Measurements from ENCODE around the gene CADM3. TPM values are rescaled to one million over a fixed set of nuclear protein-coding genes. Genes with fewer than 3 reads are reported as not detected.

CADM3 gene
- total RNA-seq, 2 experiments from 2014 or later: not detected

DNA sequence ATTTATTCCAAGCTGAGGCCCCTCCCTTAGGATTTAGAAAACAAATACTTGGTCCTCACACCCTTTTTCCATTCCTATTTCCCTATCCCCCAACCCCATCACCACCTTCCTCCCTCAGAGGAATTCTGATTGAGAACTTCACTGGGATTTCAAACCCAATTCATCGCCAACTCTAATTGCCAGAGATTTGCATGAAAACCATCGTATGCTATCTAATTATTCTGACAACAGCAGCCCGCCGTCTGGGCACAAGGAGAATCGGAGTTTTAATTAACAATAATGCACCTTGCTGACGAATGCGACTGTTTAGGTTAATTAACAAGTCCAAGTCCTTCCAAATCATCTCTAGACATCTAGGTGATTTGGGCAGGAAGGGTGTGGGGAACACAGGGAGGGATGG is 37.6 kb downstream of the CADM3 start:
- H2AFZ ChIP-seq (ENCODE audit: low read length): no peak overlapping the region
- no peaks in the 10 kb centered on the region for H3K36me3 ChIP-seq (ENCODE audit: insufficient read depth, low read length)
- H3K4me3 ChIP-seq (ENCODE audit: low read depth, low read length, poor library complexity, severe bottlenecking): no peak overlapping the region
- H3K9me3 ChIP-seq (ENCODE audit: low read length): no peaks in the 10 kb centered on the region
- intact Hi-C loops (cut with micrococcal nuclease; ENCODE audit: unreplicated experiment): no loop called here
- H3K4me1 ChIP-seq (ENCODE audit: insufficient read depth, low read length, poor library complexity, severe bottlenecking): no peaks in the 10 kb centered on the region
- POLR2A ChIA-PET: no interaction called here
- DNase-seq (ENCODE audit: low spot score): no peak
- H4K20me1 ChIP-seq (ENCODE audit: insufficient read depth, low read length): no peaks in the 10 kb centered on the region
- no peak for TF ChIP-seq EZH2phosphoT487 (IDR thresholded peaks at IDR 0.05; ENCODE audit: borderline replicate concordance, low read depth, low read length)
- TF ChIP-seq, protein P1, sequence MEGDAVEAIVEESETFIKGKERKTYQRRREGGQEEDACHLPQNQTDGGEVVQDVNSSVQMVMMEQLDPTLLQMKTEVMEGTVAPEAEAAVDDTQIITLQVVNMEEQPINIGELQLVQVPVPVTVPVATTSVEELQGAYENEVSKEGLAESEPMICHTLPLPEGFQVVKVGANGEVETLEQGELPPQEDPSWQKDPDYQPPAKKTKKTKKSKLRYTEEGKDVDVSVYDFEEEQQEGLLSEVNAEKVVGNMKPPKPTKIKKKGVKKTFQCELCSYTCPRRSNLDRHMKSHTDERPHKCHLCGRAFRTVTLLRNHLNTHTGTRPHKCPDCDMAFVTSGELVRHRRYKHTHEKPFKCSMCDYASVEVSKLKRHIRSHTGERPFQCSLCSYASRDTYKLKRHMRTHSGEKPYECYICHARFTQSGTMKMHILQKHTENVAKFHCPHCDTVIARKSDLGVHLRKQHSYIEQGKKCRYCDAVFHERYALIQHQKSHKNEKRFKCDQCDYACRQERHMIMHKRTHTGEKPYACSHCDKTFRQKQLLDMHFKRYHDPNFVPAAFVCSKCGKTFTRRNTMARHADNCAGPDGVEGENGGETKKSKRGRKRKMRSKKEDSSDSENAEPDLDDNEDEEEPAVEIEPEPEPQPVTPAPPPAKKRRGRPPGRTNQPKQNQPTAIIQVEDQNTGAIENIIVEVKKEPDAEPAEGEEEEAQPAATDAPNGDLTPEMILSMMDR (conservative IDR thresholded peaks at IDR 0.05; ENCODE audit: low read length): no peak
- no peaks in the 10 kb centered on the region for H3K79me2 ChIP-seq (ENCODE audit: insufficient read depth, low read depth, low read length)
- no peak overlapping the region for H3K27ac ChIP-seq (ENCODE audit: low read depth, low read length, poor library complexity, severe bottlenecking)
- BruUV-seq (replicated peaks): no TSS peak
- no peak overlapping the region for H3K4me2 ChIP-seq (ENCODE audit: low read length)
- H3K9me2 ChIP-seq (ENCODE audit: insufficient read depth, low read length): no peaks in the 10 kb centered on the region
- CTCF ChIA-PET (ENCODE audit: unreplicated experiment): no interaction called here

DNA sequence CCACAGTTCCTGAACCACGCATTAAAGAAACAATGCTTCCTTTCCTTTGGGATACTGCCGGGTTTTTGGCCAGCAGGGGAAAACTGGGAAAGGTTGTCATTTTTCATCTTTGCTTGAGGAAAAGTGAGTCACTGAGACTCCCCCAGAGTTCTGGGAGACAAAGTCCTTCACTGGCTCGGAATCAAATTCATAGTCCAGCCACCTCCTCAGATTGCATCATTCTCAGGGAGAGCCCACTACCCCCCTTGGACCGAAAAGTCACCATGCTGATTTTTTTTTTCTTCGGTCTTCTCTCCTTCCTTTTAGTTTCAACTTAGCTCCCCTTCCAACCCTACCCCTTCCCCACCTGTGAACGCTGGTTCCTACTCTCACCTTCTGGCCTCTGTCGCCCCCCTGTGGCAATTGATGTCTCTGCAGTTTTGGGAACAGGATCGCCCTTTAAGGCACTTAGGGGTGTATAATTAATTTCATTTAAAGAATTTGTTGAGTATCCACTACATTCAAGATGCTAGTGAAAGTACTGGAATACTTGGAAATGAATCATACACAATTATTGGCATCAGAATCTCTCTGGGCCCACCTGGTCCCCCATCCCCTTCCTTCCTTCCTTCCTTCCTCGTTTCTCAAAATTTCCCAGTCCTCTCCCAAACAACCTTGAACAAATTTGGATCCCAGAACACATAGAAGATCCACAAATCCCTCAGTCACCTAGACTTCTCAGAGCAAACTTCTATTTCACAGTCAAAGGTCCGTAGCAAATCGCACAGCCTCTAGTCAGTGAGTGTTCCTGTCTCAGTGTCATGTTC is 40.1 kb downstream of the CADM3 start:
- intact Hi-C loops (cut with micrococcal nuclease; ENCODE audit: unreplicated experiment): loop anchor here (1.0 to 2.0 kb wide), 2 partner anchors 50 to 79 kb away; no protein-coding TSS in a partner anchor
- Histone ChIP-seq H3K27ac (ENCODE audit: low read depth, low read length, poor library complexity, severe bottlenecking) (no peak overlapping the region), H3K4me3 (ENCODE audit: low read depth, low read length, poor library complexity, severe bottlenecking) (no peak overlapping the region), H3K79me2 (ENCODE audit: insufficient read depth, low read depth, low read length) (no peaks in the 10 kb centered on the region), H3K4me2 (ENCODE audit: low read length) (no peak overlapping the region), H2AFZ (ENCODE audit: low read length) (no peak overlapping the region), H3K36me3 (ENCODE audit: insufficient read depth, low read length) (no peaks in the 10 kb centered on the region), H3K4me1 (ENCODE audit: insufficient read depth, low read length, poor library complexity, severe bottlenecking) (no peaks in the 10 kb centered on the region), H3K9me3 (ENCODE audit: low read length) (no peaks in the 10 kb centered on the region), H4K20me1 (ENCODE audit: insufficient read depth, low read length) (no peaks in the 10 kb centered on the region), H3K9me2 (ENCODE audit: insufficient read depth, low read length) (no peaks in the 10 kb centered on the region)
- no TSS peak for BruUV-seq (replicated peaks)
- CTCF ChIA-PET (ENCODE audit: unreplicated experiment): no interaction called here
- POLR2A ChIA-PET: no interaction called here
- no peak for TF ChIP-seq EZH2phosphoT487 (IDR thresholded peaks at IDR 0.05; ENCODE audit: borderline replicate concordance, low read depth, low read length)
- TF ChIP-seq, protein P1 (conservative IDR thresholded peaks at IDR 0.05; ENCODE audit: low read length): peak; percentile 98
- peak; percentile 45 for DNase-seq (ENCODE audit: low spot score)

DNA sequence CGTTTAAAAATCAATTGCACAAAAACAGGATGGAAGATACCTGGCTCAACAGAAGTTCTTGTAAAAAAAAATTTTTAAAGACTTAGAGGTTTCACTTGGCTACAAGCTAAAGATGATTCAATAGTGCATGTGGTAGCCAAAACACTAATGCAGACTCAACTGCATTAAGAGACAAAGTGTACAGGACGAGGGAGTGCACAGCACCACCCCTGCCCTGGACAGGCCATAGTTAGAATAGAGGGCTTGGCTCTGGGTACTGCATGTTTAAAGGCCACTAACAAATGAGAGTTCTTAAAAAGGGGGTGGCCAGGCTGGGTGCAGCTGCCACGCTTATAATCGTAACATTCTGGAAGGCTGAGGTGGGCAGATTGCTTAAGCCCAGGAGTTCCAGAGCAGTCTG is 41.2 kb downstream of the CADM3 start:
- no peak for DNase-seq (ENCODE audit: low spot score)
- Histone ChIP-seq H3K4me1 (ENCODE audit: insufficient read depth, low read length, poor library complexity, severe bottlenecking) (no peaks in the 10 kb centered on the region), H4K20me1 (ENCODE audit: insufficient read depth, low read length) (no peaks in the 10 kb centered on the region), H3K9me3 (ENCODE audit: low read length) (no peaks in the 10 kb centered on the region), H3K4me2 (ENCODE audit: low read length) (no peak overlapping the region), H3K27ac (ENCODE audit: low read depth, low read length, poor library complexity, severe bottlenecking) (no peak overlapping the region), H3K36me3 (ENCODE audit: insufficient read depth, low read length) (no peaks in the 10 kb centered on the region), H2AFZ (ENCODE audit: low read length) (no peak overlapping the region), H3K4me3 (ENCODE audit: low read depth, low read length, poor library complexity, severe bottlenecking) (no peak overlapping the region), H3K79me2 (ENCODE audit: insufficient read depth, low read depth, low read length) (no peaks in the 10 kb centered on the region), H3K9me2 (ENCODE audit: insufficient read depth, low read length) (no peaks in the 10 kb centered on the region)
- CTCF ChIA-PET (ENCODE audit: unreplicated experiment): no interaction called here
- POLR2A ChIA-PET: interaction anchor here (0.6 kb wide), 1 partner anchor 16 kb away, joined by 3 read pairs; no protein-coding TSS in a partner anchor
- intact Hi-C loops (cut with micrococcal nuclease; ENCODE audit: unreplicated experiment): no loop called here
- BruUV-seq (replicated peaks): no TSS peak
- TF ChIP-seq, protein P1 (conservative IDR thresholded peaks at IDR 0.05; ENCODE audit: low read length): no peak
- no peak for TF ChIP-seq EZH2phosphoT487 (IDR thresholded peaks at IDR 0.05; ENCODE audit: borderline replicate concordance, low read depth, low read length)

Measured in OCI-LY7 (cell line).